BLaER1 treated with 17β-estradiol and CSF1 and Interleukin-3, amounts not matched to agents 10 nM and 100 nM (cell line): ENCODE data around the gene SAA4.
"Not testable (repeated sequence)": the region's sequence is repeated elsewhere in the genome, so short reads cannot be mapped to it uniquely, and the experiment has no call there.

Experiments used
- H3K27ac ChIP-seq, 11 experiments: shearing (Covaris generic); formaldehyde crosslinking; 2 replicates each; pipeline ENCODE4 v1.8.1; 2022
- H3K27me3 ChIP-seq, 11 experiments: shearing (Covaris generic); formaldehyde crosslinking; 2 replicates each; pipeline ENCODE4 v1.8.1; 2022
- H3K36me3 ChIP-seq, 11 experiments: shearing (Covaris generic); formaldehyde crosslinking; 2 replicates each; pipeline ENCODE4 v1.8.1; 2022
- H3K4me1 ChIP-seq, 10 experiments: shearing (Covaris generic); formaldehyde crosslinking; 2 replicates each; pipeline ENCODE4 v1.8.1; 2022
- H3K4me2 ChIP-seq, 11 experiments: shearing (Covaris generic); formaldehyde crosslinking; 2 replicates each; pipeline ENCODE4 v1.8.1; 2022
- H3K4me3 ChIP-seq, 10 experiments: shearing (Covaris generic); formaldehyde crosslinking; 2 replicates each; pipeline ENCODE4 v1.8.1; 2022
- H3K9ac ChIP-seq, 11 experiments: shearing (Covaris generic); formaldehyde crosslinking; 2 replicates each; pipeline ENCODE4 v1.8.1; 2022
- H3K9me3 ChIP-seq, 11 experiments: shearing (Covaris generic); formaldehyde crosslinking; replicated peaks in 1 of 11; 2 replicates each; pipeline ENCODE4 v1.8.1; 2022
- H4K20me1 ChIP-seq, 11 experiments: shearing (Covaris generic); formaldehyde crosslinking; 2 replicates each; pipeline ENCODE4 v1.8.1; 2022
- Cebpa-rat ChIP-seq, 11 experiments: shearing (Covaris generic); IDR thresholded peaks; 2 replicates each; pipeline ENCODE4 v1.8.1; 2022

The SAA4 gene

GRCh38 chr11:18253233-18253632 is 16.6 kb upstream of the SAA4 start:
- no peak for TF ChIP-seq Cebpa-rat (IDR thresholded peaks at IDR 0.05)
- no peaks in the 10 kb centered on the region for H3K36me3 ChIP-seq
- no peaks in the 10 kb centered on the region for H3K9me3 ChIP-seq
- no peaks in the 10 kb centered on the region for H4K20me1 ChIP-seq
- H3K4me3 ChIP-seq = no peak overlapping the region
- no peaks in the 10 kb centered on the region for H3K27me3 ChIP-seq
- no peak overlapping the region for H3K27ac ChIP-seq
- H3K9ac ChIP-seq = no peak overlapping the region
- H3K4me2 ChIP-seq = no peak overlapping the region
- H3K4me1 ChIP-seq = peaks cover 0 to 5% (median 2%) of the 10 kb centered on the region in 10 experiments; a peak in 3 of 20 replicates

DNA sequence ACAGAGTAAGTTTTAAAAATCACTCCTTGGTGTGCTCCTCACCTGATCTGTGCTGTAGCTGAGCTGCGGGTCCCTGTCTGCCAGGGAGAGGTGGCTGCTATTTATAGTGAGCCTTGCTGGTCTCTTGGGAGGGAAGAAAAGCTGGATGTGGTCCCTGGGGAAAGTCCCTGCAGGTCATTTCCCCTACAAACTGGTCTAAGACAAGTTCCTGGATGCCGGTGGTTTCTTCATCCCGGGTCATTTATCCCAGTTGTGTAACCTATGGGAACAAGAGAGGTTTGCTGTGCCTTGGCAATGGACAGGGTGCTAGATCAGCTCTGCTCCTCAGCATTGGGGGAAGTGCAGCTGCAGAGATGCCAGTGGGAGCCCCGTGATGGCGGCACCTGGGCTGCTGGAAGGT is 12.0 kb upstream of the SAA4 start, which contains the start of gene SAA2:
Gene SAA2 (minus strand): TSS at position 108 of the 400 bp plus-strand sequence. CDS start 657 bp downstream, outside the sequence.
- Histone ChIP-seq H3K9me3 (peaks cover 0 to 18% (median 10%) of the 10 kb centered on the region in 11 experiments; a peak in 17 of 22 replicates), H3K27ac (no peak within 1 kb of the TSS), H4K20me1 (no peaks in the 10 kb centered on the region), H3K36me3 (no peaks in the 10 kb centered on the region), H3K4me3 (no peak within 1 kb of the TSS), H3K4me1 (peaks cover 0 to 25% (median 15%) of the 10 kb centered on the region in 10 experiments; a peak in 13 of 20 replicates), H3K4me2 (no peak within 1 kb of the TSS), H3K27me3 (no peaks in the 10 kb centered on the region), H3K9ac (no peak within 1 kb of the TSS)
- no peak for TF ChIP-seq Cebpa-rat (IDR thresholded peaks at IDR 0.05)

DNA sequence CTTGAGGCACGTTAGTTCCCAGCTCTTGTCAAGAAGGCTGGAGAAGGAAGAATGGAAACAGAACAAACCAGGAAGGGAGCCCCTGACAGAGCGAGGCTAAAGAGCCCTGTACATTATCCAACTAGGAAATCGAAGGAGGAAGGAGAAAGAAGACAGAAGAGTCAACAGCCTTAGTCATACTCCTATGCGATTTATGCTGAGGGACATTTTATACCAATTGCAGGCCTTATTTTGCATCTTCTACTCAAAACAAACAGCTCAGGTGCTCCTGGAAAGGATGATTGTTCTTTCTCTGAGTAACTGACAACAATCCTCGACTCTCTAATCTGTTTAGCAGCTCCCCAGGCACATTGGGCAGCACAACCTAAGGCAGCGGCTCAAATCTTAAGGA is 10.6 kb upstream of the SAA4 start:
- not testable (repeated sequence) for H3K27me3 ChIP-seq, H3K4me2 ChIP-seq, H3K27ac ChIP-seq, H3K4me3 ChIP-seq, H3K9ac ChIP-seq, H4K20me1 ChIP-seq, H3K36me3 ChIP-seq
- peaks cover 0 to 25% (median 15%) of the 10 kb centered on the region in 10 experiments; a peak in 13 of 20 replicates for H3K4me1 ChIP-seq
- peaks cover 0 to 27% (median 14%) of the 10 kb centered on the region in 11 experiments; a peak in 18 of 22 replicates for H3K9me3 ChIP-seq

DNA sequence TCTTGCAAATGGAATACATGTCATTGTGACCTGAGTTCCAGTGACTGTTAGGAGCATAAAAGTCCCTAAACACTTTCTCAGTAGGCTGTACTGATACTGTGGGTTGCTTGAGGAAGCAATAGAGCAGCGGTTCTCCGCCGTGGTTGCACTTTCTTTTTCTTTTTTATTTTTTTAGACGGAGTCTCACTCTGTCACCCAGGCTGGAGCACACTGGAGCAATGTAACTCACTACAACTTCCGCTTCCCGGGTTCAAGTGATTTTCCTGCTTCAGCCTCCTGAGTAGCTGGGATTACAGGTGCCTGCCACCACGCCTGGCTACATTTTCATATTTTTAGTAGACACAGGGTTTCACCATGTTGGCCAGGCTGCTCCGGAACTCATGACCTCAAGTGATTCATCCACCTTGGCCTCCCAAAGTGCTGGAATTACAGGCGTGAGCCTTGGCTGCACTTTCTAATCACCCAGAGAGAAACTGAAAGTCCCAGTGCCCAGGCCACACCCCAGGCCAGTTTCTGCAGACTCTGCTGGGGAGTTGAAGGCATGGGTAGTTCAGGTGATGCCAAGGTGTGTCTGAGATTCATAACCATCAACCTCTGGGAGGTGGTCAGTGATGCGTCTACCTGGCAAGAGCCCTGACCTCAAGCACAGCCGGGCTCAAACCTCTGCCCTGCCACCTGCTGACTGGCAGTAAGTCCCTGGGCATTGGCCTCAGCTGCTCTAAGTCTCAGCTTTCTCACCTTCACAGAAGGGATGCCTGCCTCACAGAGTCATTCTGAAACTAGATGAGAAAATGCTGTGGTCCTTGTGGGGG is 10.0 kb upstream of the SAA4 start:
- H3K4me3 ChIP-seq, H3K27me3 ChIP-seq, H3K27ac ChIP-seq, H3K36me3 ChIP-seq, H4K20me1 ChIP-seq, H3K9ac ChIP-seq: not testable (repeated sequence)
- H3K9me3 ChIP-seq = peaks cover 0 to 27% (median 14%) of the 10 kb centered on the region in 11 experiments; a peak in 18 of 22 replicates
- peak overlapping the region in 10 of 11 experiments; percentile 14 to 65 (median 48); a peak in 20 of 22 replicates for H3K4me2 ChIP-seq
- peaks cover 0 to 25% (median 15%) of the 10 kb centered on the region in 10 experiments; a peak in 13 of 20 replicates for H3K4me1 ChIP-seq

DNA sequence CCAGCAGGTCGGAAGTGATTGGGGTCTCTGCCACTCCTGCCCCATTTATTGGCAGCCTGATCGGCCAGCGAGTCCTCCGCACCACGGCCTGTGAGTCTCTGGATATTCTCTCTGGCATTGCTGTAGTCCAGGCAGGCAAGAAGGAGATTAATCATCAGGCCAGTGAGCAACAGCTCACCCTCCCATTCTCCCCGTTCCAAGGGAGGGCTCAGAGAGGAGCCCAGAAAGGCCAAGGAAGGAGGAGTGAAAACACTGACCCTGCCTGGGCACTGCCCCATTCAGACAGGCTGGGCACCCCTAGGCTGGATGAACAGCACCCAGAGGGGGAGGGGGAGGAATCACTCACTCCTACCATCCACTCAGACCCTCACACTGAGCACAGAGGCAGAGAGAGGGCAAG is 8.8 kb upstream of the SAA4 start:
- peak overlapping the region in 8 of 11 experiments; percentile 4 to 68 (median 32); a peak in 11 of 22 replicates for H3K4me2 ChIP-seq
- H3K4me1 ChIP-seq = peaks cover 0 to 25% (median 15%) of the 10 kb centered on the region in 10 experiments; a peak in 13 of 20 replicates
- H3K9ac ChIP-seq = no peak overlapping the region
- no peaks in the 10 kb centered on the region for H4K20me1 ChIP-seq
- H3K36me3 ChIP-seq = no peaks in the 10 kb centered on the region
- no peak overlapping the region for H3K27ac ChIP-seq
- H3K27me3 ChIP-seq = no peaks in the 10 kb centered on the region
- no peak overlapping the region for H3K4me3 ChIP-seq
- peaks cover 7 to 38% (median 19%) of the 10 kb centered on the region in 11 experiments; a peak in 20 of 22 replicates for H3K9me3 ChIP-seq
- TF ChIP-seq Cebpa-rat (IDR thresholded peaks at IDR 0.05) = no peak

- Histone ChIP-seq H4K20me1 (no peaks in the 10 kb centered on the region), H3K27ac (no peak overlapping the region), H3K36me3 (no peaks in the 10 kb centered on the region), H3K4me1 (peaks cover 0 to 25% (median 15%) of the 10 kb centered on the region in 10 experiments; a peak in 13 of 20 replicates), H3K27me3 (no peaks in the 10 kb centered on the region), H3K4me3 (0 out of 20 replicates have a peak overlapping the region, but pooled peaks of 1 of the 10 experiments have one; percentile 10), H3K9me3 (peaks cover 7 to 38% (median 19%) of the 10 kb centered on the region in 11 experiments; a peak in 20 of 22 replicates), H3K9ac (no peak overlapping the region), H3K4me2 (peak overlapping the region in 6 of 11 experiments; percentile 20 to 68 (median 46); a peak in 7 of 22 replicates)
- TF ChIP-seq Cebpa-rat (IDR thresholded peaks at IDR 0.05) = no peak
Observed at GRCh38 chr11:18243783-18244362, 7.3 kb upstream of the SAA4 start.

GRCh38 chr11:18239655-18240054 is 3.1 kb upstream of the SAA4 start:
- no peak overlapping the region for H3K9ac ChIP-seq
- H3K4me2 ChIP-seq = no peak overlapping the region
- H4K20me1 ChIP-seq = no peaks in the 10 kb centered on the region
- H3K9me3 ChIP-seq = peaks cover 7 to 34% (median 17%) of the 10 kb centered on the region in 11 experiments; a peak in 20 of 22 replicates
- no peak overlapping the region for H3K27ac ChIP-seq
- no peak overlapping the region for H3K4me3 ChIP-seq
- no peak for TF ChIP-seq Cebpa-rat (IDR thresholded peaks at IDR 0.05)
- no peaks in the 10 kb centered on the region for H3K27me3 ChIP-seq
- H3K4me1 ChIP-seq = peaks cover 0 to 20% (median 9%) of the 10 kb centered on the region in 10 experiments; a peak in 12 of 20 replicates
- H3K36me3 ChIP-seq = no peaks in the 10 kb centered on the region

- Histone ChIP-seq H3K4me2 (peak overlapping the region in 4 of 11 experiments; percentile 6 to 28 (median 9); a peak in 3 of 22 replicates), H3K27me3 (no peaks in the 10 kb centered on the region), H3K36me3 (no peaks in the 10 kb centered on the region), H3K27ac (no peak overlapping the region), H3K9me3 (peaks cover 0 to 9% (median under 1%) of the 10 kb centered on the region in 11 experiments; a peak in 7 of 22 replicates), H3K9ac (no peak overlapping the region), H4K20me1 (no peaks in the 10 kb centered on the region), H3K4me3 (no peak overlapping the region), H3K4me1 (peaks cover 0 to 9% (median 6%) of the 10 kb centered on the region in 10 experiments; a peak in 8 of 20 replicates)
- no peak for TF ChIP-seq Cebpa-rat (IDR thresholded peaks at IDR 0.05)
Observed at GRCh38 chr11:18235394-18236334, 938 bp downstream of the SAA4 start.
